Body of pancreas (tissue), 4 donors: ENCODE data around the gene ANP32E.

Source experiments
- CTCF ChIP-seq, 7 experiments: fragments of 450-650 bp in 4 of 7; fragments of 200-600 bp in 3 of 7; sonication (generic) in 3 of 7; IDR thresholded peaks; one replicate each; pipeline ENCODE4 v1.5.1; 2016 to 2019; ENCODE audit warnings: antibody characterized with exemption in 7 of 7
- POLR2A ChIP-seq, 3 donors: fragments of 450-650 bp; IDR thresholded peaks; one replicate each; pipeline ENCODE4 v1.6.1; 2016; ENCODE audit warnings: antibody characterized with exemption in 3 of 3, mild to moderate bottlenecking in 2 of 3

- TF ChIP-seq POLR2A (IDR thresholded peaks at IDR 0.05) (no peak), CTCF (IDR thresholded peaks at IDR 0.05) (no peak)
Measured at GRCh38 chr1:150262388-150263320, 26.7 kb upstream of the ANP32E start.
